Transverse colon (tissue), 4 donors: ENCODE results near the gene CPLX1.

Source experiments
- POLR2A ChIP-seq: fragments of 450-650 bp; IDR thresholded peaks from one replicate; pipeline ENCODE4 v1.6.1; 2016; ENCODE audit warnings: antibody characterized with exemption, mild to moderate bottlenecking, moderate library complexity
- POLR2AphosphoS5 ChIP-seq, 3 donors: sonication (generic); formaldehyde crosslinking; IDR thresholded peaks; one replicate each; pipeline ENCODE4 v1.6.1; 2016; ENCODE audit warnings: antibody characterized with exemption in 3 of 3
- TF ChIP-seq, protein P1 (sequence below), 5 experiments: fragments of 200-600 bp in 3 of 5; fragments of 450-650 bp in 2 of 5; sonication (generic) in 3 of 5; IDR thresholded peaks; 1 replicate in 2 of 5; 2 replicates in 3 of 5; pipeline ENCODE4 v1.5.1; 2016 to 2017; ENCODE audit warnings: antibody characterized with exemption in 5 of 5, inconsistent platforms in 3 of 5, mild to moderate bottlenecking in 2 of 5, moderate library complexity in 1 of 5

DNA sequence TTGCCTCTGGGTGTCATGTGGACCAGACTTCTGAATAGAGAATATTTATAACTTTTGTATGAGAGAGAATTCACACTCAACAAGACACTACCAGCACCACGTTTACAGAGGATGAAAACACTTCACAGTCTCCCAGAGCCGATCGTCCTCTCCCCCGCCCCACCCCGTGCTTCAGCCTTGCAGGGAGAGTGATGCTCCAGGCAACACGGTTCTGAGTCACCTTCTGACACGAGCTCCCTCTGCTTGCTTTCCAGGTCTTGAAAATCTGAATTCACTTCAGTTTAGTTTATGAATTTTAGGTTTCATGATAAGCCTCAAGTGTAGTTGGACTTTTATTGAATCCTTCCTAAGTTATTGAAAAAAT is 59.8 kb downstream of the CPLX1 start:
- TF ChIP-seq, protein P1, sequence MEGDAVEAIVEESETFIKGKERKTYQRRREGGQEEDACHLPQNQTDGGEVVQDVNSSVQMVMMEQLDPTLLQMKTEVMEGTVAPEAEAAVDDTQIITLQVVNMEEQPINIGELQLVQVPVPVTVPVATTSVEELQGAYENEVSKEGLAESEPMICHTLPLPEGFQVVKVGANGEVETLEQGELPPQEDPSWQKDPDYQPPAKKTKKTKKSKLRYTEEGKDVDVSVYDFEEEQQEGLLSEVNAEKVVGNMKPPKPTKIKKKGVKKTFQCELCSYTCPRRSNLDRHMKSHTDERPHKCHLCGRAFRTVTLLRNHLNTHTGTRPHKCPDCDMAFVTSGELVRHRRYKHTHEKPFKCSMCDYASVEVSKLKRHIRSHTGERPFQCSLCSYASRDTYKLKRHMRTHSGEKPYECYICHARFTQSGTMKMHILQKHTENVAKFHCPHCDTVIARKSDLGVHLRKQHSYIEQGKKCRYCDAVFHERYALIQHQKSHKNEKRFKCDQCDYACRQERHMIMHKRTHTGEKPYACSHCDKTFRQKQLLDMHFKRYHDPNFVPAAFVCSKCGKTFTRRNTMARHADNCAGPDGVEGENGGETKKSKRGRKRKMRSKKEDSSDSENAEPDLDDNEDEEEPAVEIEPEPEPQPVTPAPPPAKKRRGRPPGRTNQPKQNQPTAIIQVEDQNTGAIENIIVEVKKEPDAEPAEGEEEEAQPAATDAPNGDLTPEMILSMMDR (IDR thresholded peaks at IDR 0.05) = no peak
- no peak for TF ChIP-seq POLR2A
- TF ChIP-seq POLR2AphosphoS5 (IDR thresholded peaks at IDR 0.05) = no peak
